Endometrium (tissue), 2 donors: ENCODE results near the gene NRAP.

ENCODE experiments used
- FAIRE-seq: peaks from 2 replicates; lab custom pipeline; 2012; peaks lifted over from hg19 to GRCh38; lab: Jason Lieb, UNC
- donor health status: control.
- donor health status: control.

NRAP gene

GRCh38 chr10:113663908-113664307 lies at the start of gene NRAP:
TSS of gene NRAP (minus strand) at chr10:113664041. CDS start at chr10:113663882, 159 bp downstream.
- no peak for FAIRE-seq

- no peak for FAIRE-seq
Measured at GRCh38 chr10:113713640-113713982, 49.8 kb upstream of the NRAP start.

DNA sequence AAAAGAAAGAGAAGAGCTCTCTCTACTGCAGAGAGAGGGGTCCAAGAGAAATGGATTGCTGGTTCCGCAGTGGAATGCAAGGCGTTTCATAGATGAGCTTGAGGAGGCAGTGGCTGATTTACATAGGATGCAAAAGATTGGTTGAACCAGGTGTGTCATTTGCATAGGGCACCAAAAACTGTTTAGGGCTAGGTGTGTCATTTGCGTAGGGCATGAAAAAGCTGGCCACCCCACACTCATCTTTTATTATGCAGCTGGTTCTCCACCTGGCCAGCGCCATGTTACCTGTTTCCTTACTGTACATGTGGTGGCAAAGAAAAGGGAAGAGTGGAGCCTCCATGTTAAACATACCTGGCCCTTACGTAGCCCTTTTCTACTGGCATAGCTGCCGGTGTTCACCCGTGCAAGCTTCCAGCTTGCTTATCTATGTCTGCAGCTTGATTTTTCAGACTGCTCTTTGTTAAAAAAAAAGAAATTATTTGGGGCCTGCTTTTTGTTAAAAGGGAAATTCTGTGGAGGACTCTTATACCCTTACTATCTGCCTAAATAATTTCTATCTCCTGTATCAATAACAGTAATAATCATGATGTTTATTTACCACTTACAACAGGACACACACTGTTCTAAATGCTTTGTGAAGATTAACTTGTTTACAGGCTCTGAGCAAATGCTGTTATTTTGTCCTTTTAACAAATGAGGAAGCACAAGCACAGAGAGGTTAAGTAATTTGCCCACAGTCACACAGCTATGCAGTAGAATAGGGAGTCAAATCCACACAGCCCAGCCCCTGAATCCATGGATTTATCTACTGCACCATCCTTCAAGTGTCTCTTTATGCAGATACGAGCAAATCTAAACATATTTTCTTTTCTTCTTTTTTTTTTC lies 49.2 kb upstream of the NRAP start:
- no peak for FAIRE-seq

DNA sequence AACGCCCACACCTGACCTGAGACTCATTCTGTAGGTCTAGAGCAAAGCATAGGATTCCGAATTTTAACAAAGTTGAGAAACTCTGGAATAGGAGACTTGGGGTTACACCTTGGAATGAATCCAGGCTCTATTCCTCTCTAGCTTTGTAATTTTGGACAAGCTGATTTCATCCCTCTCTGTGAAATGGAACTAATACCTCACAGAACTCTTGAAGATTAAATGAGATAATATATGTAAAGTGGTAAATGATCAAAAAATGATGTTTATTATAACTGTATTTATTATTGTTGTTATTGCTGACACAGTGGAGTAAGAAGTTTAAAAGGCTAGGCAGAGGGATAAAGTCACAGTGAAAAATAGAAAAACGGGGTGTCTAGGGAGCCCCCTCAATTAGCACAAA lies 48.2 kb upstream of the NRAP start:
- FAIRE-seq, result no peak

DNA sequence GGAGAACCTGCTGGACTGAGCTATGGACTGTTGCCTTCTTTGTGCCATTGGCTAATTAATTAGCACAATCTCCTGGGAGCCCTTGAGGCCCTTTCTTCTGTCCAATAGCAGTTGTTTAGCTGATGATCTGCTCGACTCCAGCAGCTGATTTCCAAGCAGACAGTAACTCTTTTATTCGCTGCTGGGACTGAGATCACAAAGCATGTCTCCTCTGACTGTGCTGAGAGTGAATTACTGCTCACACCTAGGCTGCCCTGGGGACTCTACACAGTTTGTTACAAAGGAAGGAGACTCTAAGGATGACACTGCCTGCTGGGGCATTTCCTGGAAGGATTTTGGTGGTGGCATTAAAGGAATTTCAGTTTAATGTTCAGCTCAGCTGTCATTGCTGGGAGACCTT lies 47.3 kb upstream of the NRAP start:
- FAIRE-seq, result no peak

- FAIRE-seq, result no peak
Measured at GRCh38 chr10:113709221-113709838, 45.5 kb upstream of the NRAP start.

- no peak for FAIRE-seq
Measured at GRCh38 chr10:113708640-113709039, 44.8 kb upstream of the NRAP start.

DNA sequence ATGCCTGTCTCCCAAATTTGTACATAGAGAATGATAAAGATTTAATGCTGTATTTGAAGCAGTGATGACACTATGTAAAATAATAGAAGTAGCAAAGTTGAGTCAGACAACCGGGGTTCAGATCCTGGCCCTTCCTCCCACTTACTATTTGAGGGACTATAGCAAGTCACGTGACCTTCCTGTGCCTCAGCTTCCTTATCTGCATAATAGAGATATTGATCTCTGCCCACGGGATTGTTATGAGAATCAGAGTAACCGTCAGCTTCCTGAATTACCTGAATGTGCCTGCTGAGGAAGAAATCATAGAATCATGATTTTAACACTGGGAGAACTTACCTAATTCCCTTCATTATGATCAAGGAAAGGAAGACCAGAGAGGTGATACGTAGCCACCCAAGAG lies 42.8 kb upstream of the NRAP start:
- FAIRE-seq, result no peak

DNA sequence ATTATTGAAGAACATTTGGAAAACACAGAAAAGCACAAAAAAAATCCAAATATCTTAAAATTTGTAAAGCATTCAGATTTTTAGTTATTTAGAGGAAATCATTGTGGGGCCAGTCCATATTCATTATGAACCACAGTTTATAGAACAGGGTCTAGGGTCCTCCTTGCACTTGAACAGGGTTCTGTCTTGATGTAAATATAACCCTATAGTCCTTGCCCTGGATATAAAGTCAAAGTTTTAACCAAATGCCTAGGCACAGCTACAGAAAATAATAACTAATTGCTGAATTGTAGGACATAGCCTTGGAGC lies 41.5 kb upstream of the NRAP start:
- no peak for FAIRE-seq

GRCh38 chr10:113704637-113705343 lies 40.9 kb upstream of the NRAP start:
- peak; percentile 39 for FAIRE-seq

DNA sequence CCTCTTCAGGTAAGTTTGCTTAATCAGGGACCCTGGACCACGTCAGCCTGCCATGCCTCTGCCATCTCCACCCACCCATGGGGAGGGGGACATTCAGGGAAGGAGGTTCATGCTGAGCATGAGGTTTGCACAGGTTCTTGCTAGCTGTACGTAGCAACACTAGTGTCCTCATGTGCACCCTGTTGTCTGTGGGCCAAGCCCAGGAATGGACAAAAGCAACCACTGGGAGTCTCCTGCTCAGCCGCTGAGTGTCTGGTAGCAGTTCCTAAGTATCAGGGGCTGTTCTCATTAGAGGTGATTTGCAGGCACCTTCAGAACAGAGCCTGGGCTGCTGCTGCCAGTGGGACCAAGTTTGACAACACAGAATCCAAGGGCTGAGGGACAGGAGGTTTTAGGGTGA lies 33.8 kb upstream of the NRAP start:
- no peak for FAIRE-seq

GRCh38 chr10:113695691-113696090 lies 31.9 kb upstream of the NRAP start:
- FAIRE-seq, result no peak

DNA sequence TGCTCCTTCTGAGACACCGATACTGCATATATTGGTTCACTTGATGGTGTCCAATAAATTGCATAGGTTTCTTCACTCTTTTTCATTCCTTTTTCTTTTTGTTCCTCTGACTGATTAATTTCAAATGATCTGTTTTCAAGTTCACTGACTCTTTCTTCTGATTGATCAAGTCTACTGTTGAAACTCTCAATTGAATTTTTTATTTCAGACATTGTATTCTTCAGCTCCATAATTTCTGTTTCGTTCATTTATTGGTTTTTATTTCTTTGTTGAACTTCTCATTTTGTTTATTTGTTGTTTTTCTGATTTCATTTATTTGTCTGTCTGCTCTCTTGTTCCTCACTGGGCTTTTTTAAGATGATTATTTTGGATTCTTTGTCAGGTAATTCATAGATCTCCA lies 29.5 kb upstream of the NRAP start:
- FAIRE-seq, result peak; percentile 39

- no peak for FAIRE-seq
Measured at GRCh38 chr10:113692271-113692670, 28.4 kb upstream of the NRAP start.

- no peak for FAIRE-seq
Measured at GRCh38 chr10:113691381-113691780, 27.5 kb upstream of the NRAP start.

DNA sequence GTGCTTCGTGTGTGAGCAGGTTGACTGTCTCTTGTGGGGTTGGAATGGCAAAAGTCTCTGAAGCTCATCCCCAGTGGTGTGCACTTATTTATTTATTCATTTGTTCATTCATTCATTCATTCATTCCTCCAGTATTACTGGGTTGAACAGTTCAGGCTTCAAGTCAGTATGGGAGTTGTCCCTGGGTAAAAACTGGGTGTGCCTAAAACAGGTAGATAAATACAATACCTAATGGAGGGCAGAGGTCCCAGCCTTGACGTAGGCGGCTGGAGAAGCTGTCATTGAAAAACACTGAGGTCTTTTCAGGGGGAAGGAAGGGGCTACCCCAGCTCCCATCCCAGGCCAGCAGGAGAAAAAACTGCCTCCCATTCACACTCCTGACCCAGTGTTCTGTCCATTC lies 26.9 kb upstream of the NRAP start:
- FAIRE-seq, result no peak

GRCh38 chr10:113689574-113689973 lies 25.7 kb upstream of the NRAP start:
- FAIRE-seq, result no peak

DNA sequence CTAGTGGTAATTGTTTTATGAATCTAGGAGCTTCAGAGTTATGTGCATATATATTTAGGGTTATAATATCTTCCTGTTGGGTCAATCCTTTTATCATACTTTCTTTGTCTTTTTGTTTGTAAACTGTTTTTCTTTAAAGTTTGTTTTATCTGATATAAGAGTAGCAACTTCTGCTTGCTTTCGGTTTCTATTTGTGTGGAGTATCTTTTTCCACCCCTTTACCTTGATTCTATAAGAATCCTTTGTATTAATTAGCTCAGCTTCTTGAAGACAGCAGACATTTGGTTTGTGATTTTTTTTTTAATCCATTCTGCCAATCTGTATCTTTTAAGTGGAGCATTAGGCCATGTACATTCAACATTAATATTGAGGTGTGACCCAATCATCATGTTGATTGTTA lies 25.2 kb upstream of the NRAP start:
- peak; percentile 37 for FAIRE-seq

GRCh38 chr10:113687037-113687436 lies 23.2 kb upstream of the NRAP start:
- FAIRE-seq, result no peak

DNA sequence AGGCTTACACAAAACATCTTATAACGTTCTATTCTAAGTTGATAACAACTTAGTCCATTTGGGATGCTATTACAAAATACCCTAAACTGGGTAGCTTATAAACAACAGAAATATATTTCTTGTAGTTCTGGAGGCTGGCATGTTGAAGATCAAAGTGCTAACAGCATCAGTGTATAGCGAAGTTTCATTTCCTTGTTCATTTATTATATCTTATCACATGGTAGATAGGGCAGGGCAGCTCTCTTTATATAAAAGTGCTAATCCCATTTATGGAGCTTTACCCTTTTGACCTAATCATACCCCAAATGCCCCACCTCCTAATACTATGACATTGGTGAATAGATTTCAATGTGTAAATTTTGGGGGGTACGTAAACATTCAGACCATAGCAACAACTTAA lies 22.2 kb upstream of the NRAP start:
- no peak for FAIRE-seq

DNA sequence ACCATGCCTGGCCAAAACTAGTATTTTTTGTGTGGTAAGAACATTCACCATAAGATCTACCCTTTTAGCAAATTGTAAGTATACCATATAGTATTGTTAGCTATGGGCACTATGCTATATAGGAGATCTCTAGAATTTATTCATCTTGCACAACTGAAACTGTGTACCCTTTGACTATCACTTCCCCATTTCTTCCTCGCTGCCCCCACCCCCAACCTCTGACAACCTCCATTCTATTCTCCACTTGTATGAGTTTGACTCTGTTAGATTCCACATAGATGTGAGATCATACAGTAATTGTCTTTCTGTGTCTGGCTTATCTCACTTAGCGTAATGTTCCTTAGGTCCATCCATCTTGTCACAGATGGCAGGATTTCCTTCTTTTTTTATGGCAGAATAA lies 19.5 kb upstream of the NRAP start:
- no peak for FAIRE-seq

DNA sequence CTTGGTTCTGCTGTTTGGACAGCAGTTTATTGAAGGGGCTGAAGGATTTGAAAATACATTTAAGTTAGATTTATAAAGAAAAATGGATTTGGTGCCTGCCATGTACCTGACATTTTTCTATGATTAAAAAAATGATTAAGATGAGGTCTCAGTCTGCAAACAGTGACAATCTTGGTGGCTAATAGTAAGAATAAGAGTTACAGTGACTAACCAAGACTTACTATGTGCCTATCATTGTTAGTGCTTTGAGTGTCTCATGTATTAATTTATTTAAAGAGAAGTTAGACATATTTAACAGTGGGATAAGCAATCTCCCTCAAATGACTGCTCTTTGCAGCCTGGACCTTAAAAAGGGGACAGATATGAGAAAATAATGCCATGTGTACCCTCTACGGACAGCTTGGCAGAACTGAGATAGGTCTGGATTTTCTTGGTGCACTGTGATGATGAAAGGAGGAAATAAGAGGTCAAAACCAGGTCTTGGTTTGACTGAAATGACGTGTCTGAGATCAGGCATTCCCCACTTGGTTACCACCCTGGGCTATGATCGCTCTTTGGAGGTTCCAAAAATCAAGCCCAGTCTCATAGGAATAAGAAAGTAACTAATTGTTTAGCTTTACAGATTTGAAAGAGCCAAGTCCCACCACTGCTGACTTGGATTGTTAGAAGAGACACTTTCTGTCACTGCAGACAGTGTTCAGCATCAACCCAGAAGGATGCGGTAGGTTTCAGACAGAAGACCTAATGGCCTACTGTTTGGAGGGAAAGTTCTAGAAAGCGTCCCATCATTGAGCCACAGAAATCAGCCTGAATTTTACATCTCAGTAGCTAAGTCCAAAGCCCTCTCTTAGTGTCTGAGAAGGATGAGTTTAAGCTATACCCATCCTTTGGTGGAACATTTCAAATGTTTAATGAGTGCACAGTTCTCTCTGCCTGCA lies 18.0 kb upstream of the NRAP start:
- FAIRE-seq, result no peak
